Liver (tissue), 9 donors: ENCODE measurements around the gene BCAN. TPM values are rescaled to one million over a fixed set of nuclear protein-coding genes. Genes with fewer than 3 reads are reported as not detected.

Experiments used
- DNase-seq: peaks from one replicate; pipeline ENCODE4 v3.0.0-alpha.2; 2017; ENCODE audit warnings: low spot score
- H3K27ac ChIP-seq, 2 donors: one replicate each; pipeline ENCODE4 v1.7.0; 2013; ENCODE audit warnings: inconsistent platforms in 2 of 2, low read length in 2 of 2, control low read depth in 1 of 2, low read depth in 1 of 2, mild to moderate bottlenecking in 1 of 2
- H3K27me3 ChIP-seq, 4 donors: one replicate each; pipeline versions ENCODE4 v1.6.1 to v1.7.0; 2013; ENCODE audit warnings: low read length in 3 of 4, inconsistent platforms in 1 of 4, mild to moderate bottlenecking in 1 of 4, moderate library complexity in 1 of 4; ENCODE audit not compliant: control insufficient read depth in 4 of 4, insufficient read depth in 4 of 4
- H3K36me3 ChIP-seq, 4 donors: one replicate each; pipeline versions ENCODE4 v1.6.1 to v1.7.0; 2013; ENCODE audit warnings: low read length in 3 of 4, mild to moderate bottlenecking in 3 of 4, low read depth in 1 of 4, moderate library complexity in 1 of 4; ENCODE audit not compliant: control insufficient read depth in 4 of 4, insufficient read depth in 3 of 4
- H3K4me1 ChIP-seq, 4 donors: one replicate each; pipeline versions ENCODE4 v1.6.1 to v1.7.0; 2013; ENCODE audit warnings: low read length in 3 of 4, mild to moderate bottlenecking in 3 of 4, moderate library complexity in 1 of 4; ENCODE audit not compliant: control insufficient read depth in 4 of 4, insufficient read depth in 4 of 4
- H3K4me3 ChIP-seq, 3 donors: one replicate each; pipeline versions ENCODE4 v1.6.1 to v1.7.0; 2013; ENCODE audit warnings: low read length in 3 of 3, control low read depth in 1 of 3, low read depth in 1 of 3, mild to moderate bottlenecking in 1 of 3
- H3K9ac ChIP-seq, 2 donors: one replicate each; pipeline ENCODE4 v1.7.0; 2013; ENCODE audit warnings: low read length in 2 of 2, mild to moderate bottlenecking in 2 of 2, moderate library complexity in 2 of 2, control low read depth in 1 of 2, low read depth in 1 of 2
- H3K9me3 ChIP-seq, 4 donors: one replicate each; pipeline versions ENCODE4 v1.6.1 to v1.7.0; 2013; ENCODE audit warnings: low read length in 3 of 4; ENCODE audit not compliant: control insufficient read depth in 4 of 4
- ATF3 ChIP-seq: IDR thresholded peaks from 2 replicates; pipeline ENCODE4 v1.6.1; 2016; ENCODE audit warnings: antibody characterized with exemption
- CTCF ChIP-seq: fragments of 150-350 bp; IDR thresholded peaks from 2 replicates; pipeline ENCODE4 v1.5.1; 2017; ENCODE audit warnings: improper control_type of control experiment, low read depth, low read length; ENCODE audit not compliant: missing input control
- EGR1 ChIP-seq, 2 donors: IDR thresholded peaks; 2 replicates each; pipeline ENCODE4 v1.6.1; 2016 to 2018; ENCODE audit warnings: antibody characterized with exemption in 2 of 2, low read depth in 2 of 2
- FOXA1 ChIP-seq: IDR thresholded peaks from 2 replicates; pipeline ENCODE4 v1.6.1; 2016; ENCODE audit warnings: antibody characterized with exemption
- FOXA2 ChIP-seq: IDR thresholded peaks from 2 replicates; pipeline ENCODE4 v1.6.1; 2016; ENCODE audit warnings: antibody characterized with exemption
- GABPA ChIP-seq, 2 donors: IDR thresholded peaks in 1 of 2; conservative IDR thresholded peaks in 1 of 2; 2 replicates each; pipeline ENCODE4 v1.6.1; 2016; ENCODE audit warnings: antibody characterized with exemption in 2 of 2, mild to moderate bottlenecking in 1 of 2, moderate library complexity in 1 of 2
- HNF4A ChIP-seq, 2 donors: conservative IDR thresholded peaks; 2 replicates each; pipeline ENCODE4 v1.6.1; 2016; ENCODE audit warnings: antibody characterized with exemption in 2 of 2, mild to moderate bottlenecking in 2 of 2
- HNF4G ChIP-seq: IDR thresholded peaks from 2 replicates; pipeline ENCODE4 v1.6.1; 2016; ENCODE audit warnings: antibody characterized with exemption
- JUND ChIP-seq, 2 donors: IDR thresholded peaks; 2 replicates each; pipeline ENCODE4 v1.6.1; 2016; ENCODE audit warnings: antibody characterized with exemption in 2 of 2
- MAX ChIP-seq: IDR thresholded peaks from 2 replicates; pipeline ENCODE4 v1.6.1; 2016; ENCODE audit warnings: antibody characterized with exemption
- NR2F2 ChIP-seq: IDR thresholded peaks from 2 replicates; pipeline ENCODE4 v1.6.1; 2016; ENCODE audit warnings: antibody characterized with exemption
- RAD21 ChIP-seq, 2 donors: IDR thresholded peaks; 2 replicates each; pipeline ENCODE4 v1.6.1; 2016; ENCODE audit warnings: antibody characterized with exemption in 2 of 2, mild to moderate bottlenecking in 2 of 2
- REST ChIP-seq: IDR thresholded peaks from 2 replicates; pipeline ENCODE4 v1.6.1; 2016; ENCODE audit warnings: antibody characterized with exemption, mild to moderate bottlenecking
- RXRA ChIP-seq, 2 donors: IDR thresholded peaks; 2 replicates each; pipeline ENCODE4 v1.6.1; 2017 to 2018; ENCODE audit warnings: antibody characterized with exemption in 2 of 2, mild to moderate bottlenecking in 1 of 2
- SP1 ChIP-seq: IDR thresholded peaks from 2 replicates; pipeline ENCODE4 v1.6.1; 2018; ENCODE audit warnings: antibody characterized with exemption, mild to moderate bottlenecking
- TAF1 ChIP-seq: conservative IDR thresholded peaks from 2 replicates; pipeline ENCODE4 v1.6.1; 2016; ENCODE audit warnings: antibody characterized with exemption, mild to moderate bottlenecking
- YY1 ChIP-seq: IDR thresholded peaks from 2 replicates; pipeline ENCODE4 v1.6.1; 2016; ENCODE audit warnings: antibody characterized with exemption, mild to moderate bottlenecking
- ZBTB33 ChIP-seq: IDR thresholded peaks from 2 replicates; pipeline ENCODE4 v1.6.1; 2016; ENCODE audit warnings: antibody characterized with exemption
- WGBS: extraction: QIAGEN DNeasy Blood & Tissue Kit; methylation state at CpG from one replicate; pipeline ENCODE4 v1.1.7; 2013; 5-methylcytosine and 5-hydroxymethylcytosine counted together
- polyA plus RNA-seq, 2 donors: library from polyadenylated mRNA; stranded (reverse) in 1 of 2; unstranded in 1 of 2; fragments of 200-250 nt in 1 of 2; fragments of >200 nt in 1 of 2; fragmentation: Nextera tagmentation in 1 of 2; extraction: Ambion mirVana in 1 of 2; gene quantifications; one replicate each; pipeline versions ENCODE4 v1.2.1 to v1.2.3, GENCODE V29; 2013 to 2015
- total RNA-seq, 2 donors: library from RNA; depleted of rRNA; stranded (reverse); fragments of >200 nt; gene quantifications; one replicate each; pipeline ENCODE4 v1.2.3, GENCODE V29; 2014
- donor health status: healthy.
- donor health status: healthy.
- donor health status: healthy.
- donor health status: healthy.
- donor health status: healthy.

Gene BCAN
- total and polyA plus RNA-seq, 4 donors, result 0.02 TPM; not detected in 3

- H3K9me3 ChIP-seq, result no peaks in the 10 kb centered on the region
- no peaks in the 10 kb centered on the region for H3K4me1 ChIP-seq
- no peak overlapping the region for H3K9ac ChIP-seq
- no peak overlapping the region for H3K4me3 ChIP-seq
- TF ChIP-seq YY1 (no peak), FOXA1 (no peak), ZBTB33 (no peak), HNF4A (conservative IDR thresholded peaks at IDR 0.05) (no peak), GABPA (IDR thresholded peaks at IDR 0.05 in 1 of 2, conservative IDR thresholded peaks at IDR 0.05 in 1 of 2) (no peak), MAX (no peak), REST (no peak), RXRA (IDR thresholded peaks at IDR 0.05) (no peak), RAD21 (IDR thresholded peaks at IDR 0.05) (no peak), FOXA2 (no peak), TAF1 (no peak), JUND (IDR thresholded peaks at IDR 0.05) (no peak), HNF4G (no peak), ATF3 (no peak), SP1 (no peak), EGR1 (IDR thresholded peaks at IDR 0.05; ENCODE audit: low read depth in 2 of 2) (no peak), NR2F2 (no peak)
- DNase-seq, result no peak
- H3K36me3 ChIP-seq, result no peaks in the 10 kb centered on the region
- 75% methylated on average over 10 of the region's 10 CpGs for WGBS
- H3K27me3 ChIP-seq, result peaks cover 4 to 14% (median 8%) of the 10 kb centered on the region in 4 donors
- no peak overlapping the region for H3K27ac ChIP-seq
Observed at GRCh38 chr1:156648496-156648895, 6.6 kb downstream of the BCAN start.

GRCh38 chr1:156648951-156649350 lies 7.0 kb downstream of the BCAN start:
- Histone ChIP-seq H3K4me1 (no peaks in the 10 kb centered on the region), H3K27ac (no peak overlapping the region), H3K4me3 (no peak overlapping the region), H3K9me3 (no peaks in the 10 kb centered on the region), H3K36me3 (no peaks in the 10 kb centered on the region), H3K27me3 (peaks cover 4 to 14% (median 8%) of the 10 kb centered on the region in 4 donors), H3K9ac (no peak overlapping the region)
- DNase-seq, result no peak
- 10% methylated on average over 2 of the region's 2 CpGs for WGBS
- TF ChIP-seq JUND (IDR thresholded peaks at IDR 0.05) (no peak), FOXA1 (no peak), RXRA (IDR thresholded peaks at IDR 0.05) (no peak), RAD21 (IDR thresholded peaks at IDR 0.05) (no peak), HNF4A (conservative IDR thresholded peaks at IDR 0.05) (no peak), SP1 (no peak), ZBTB33 (no peak), TAF1 (no peak), REST (no peak), CTCF (no peak), ATF3 (no peak), EGR1 (IDR thresholded peaks at IDR 0.05; ENCODE audit: low read depth in 2 of 2) (no peak), NR2F2 (no peak), FOXA2 (no peak)
